Adrenal gland (tissue), 12 donors: ENCODE results near the gene COQ2. TPM values are rescaled to one million over a fixed set of nuclear protein-coding genes. Genes with fewer than 3 reads are reported as not detected.

Experiments
- DNase-seq, 7 donors: peaks; one replicate each; pipeline ENCODE4 v3.0.0-alpha.2; 2019 to 2020
- H3K27ac ChIP-seq, 5 donors: fragments of 200-600 bp; sonication (generic) in 4 of 5; 1 replicate in 3 of 5; 2 replicates in 2 of 5; pipeline versions ENCODE4 v1.5.1 to v1.8.0; 2016 to 2020; ENCODE audit warnings: mild to moderate bottlenecking in 1 of 5
- H3K27me3 ChIP-seq: fragments of 200-600 bp; 2 replicates; pipeline ENCODE4 v1.8.0; 2021
- H3K36me3 ChIP-seq, 2 donors: fragments of 200-600 bp; replicated peaks in 1 of 2; 1 replicate in 1 of 2; 2 replicates in 1 of 2; pipeline versions ENCODE4 v1.5.1 to v1.8.0; 2018 to 2022
- H3K4me1 ChIP-seq, 2 donors: fragments of 200-600 bp; replicated peaks in 1 of 2; 1 replicate in 1 of 2; 2 replicates in 1 of 2; pipeline versions ENCODE4 v1.5.1 to v1.8.0; 2018 to 2021
- H3K4me3 ChIP-seq, 4 donors: fragments of 200-600 bp; sonication (generic) in 3 of 4; one replicate each; pipeline ENCODE4 v1.5.1; 2016 to 2018
- H3K9me3 ChIP-seq, 3 donors: fragments of 200-600 bp; sonication (generic) in 1 of 3; replicated peaks in 1 of 3; 1 replicate in 2 of 3; 2 replicates in 1 of 3; pipeline versions ENCODE4 v1.5.1 to v1.8.0; 2016 to 2021
- POLR2A ChIP-seq, 2 donors: fragments of 450-650 bp; IDR thresholded peaks; one replicate each; pipeline ENCODE4 v1.6.1; 2017; ENCODE audit warnings: antibody characterized with exemption in 2 of 2, mild to moderate bottlenecking in 2 of 2, moderate library complexity in 1 of 2
- WGBS, 4 donors: extraction: QIAGEN DNeasy Blood & Tissue Kit in 2 of 4; methylation state at CpG; one replicate each; pipeline versions ENCODE4 v1.1.5 to v1.1.7; 2013 to 2017; 5-methylcytosine and 5-hydroxymethylcytosine counted together
- intact Hi-C, 2 donors: fragments of 100-400 bp; cut with DNase I; formaldehyde crosslinking; loops; one replicate each; pipeline versions ENCODE4 v1.14.1 to v1.15.0; 2022 to 2023
- polyA plus RNA-seq, 3 donors: library from polyadenylated mRNA; stranded (reverse); fragments of 200-250 nt in 2 of 3; fragments of 350-450 nt in 1 of 3; fragmentation: Illumina TruSeq in 1 of 3; extraction: RNeasy Lipid Tissue Mini Kit (QIAGEN cat#74804) in 1 of 3; gene quantifications; one replicate each; pipeline ENCODE4 v1.2.3, GENCODE V29; 2013 to 2014
- total RNA-seq, 9 donors: library from RNA; depleted of rRNA in 4 of 9; stranded (reverse); fragments of >200 nt in 4 of 9; fragments of 120-200 nt in 1 of 9; fragmentation: NEBNext Ultra II Directional in 1 of 9; extraction: Animal tissue kit (Norgen Biotek cat#: 25700) in 1 of 9; gene quantifications; one replicate each; pipeline versions ENCODE4 v1.1.0 to v1.2.4, GENCODE V29; 2013 to 2023
- TF ChIP-seq, protein P1 (sequence below), 6 experiments: fragments of 450-650 bp in 4 of 6; fragments of 200-600 bp in 2 of 6; sonication (generic) in 1 of 6; IDR thresholded peaks; 1 replicate in 5 of 6; 2 replicates in 1 of 6; pipeline versions ENCODE4 v1.5.1 to v1.8.0; 2016 to 2021; ENCODE audit warnings: antibody characterized with exemption in 6 of 6, mild to moderate bottlenecking in 2 of 6, moderate library complexity in 1 of 6
- donor health status: healthy with polysubstance abuse.
- donor health status: Bipolar disorder and iron deficiency.
- donor health status: DM: yes; HTN: yes; CAD: no.
- donor health status: DM: no; HTN: no; CAD: no.
- donor health status: DM: no; HTN: no; CAD: no.
- donor health status: DM: yes; HTN: yes; CAD: no.

COQ2 gene
- total and polyA plus RNA-seq, 12 donors: 10.5 to 73.9 (median 30.9) TPM

DNA sequence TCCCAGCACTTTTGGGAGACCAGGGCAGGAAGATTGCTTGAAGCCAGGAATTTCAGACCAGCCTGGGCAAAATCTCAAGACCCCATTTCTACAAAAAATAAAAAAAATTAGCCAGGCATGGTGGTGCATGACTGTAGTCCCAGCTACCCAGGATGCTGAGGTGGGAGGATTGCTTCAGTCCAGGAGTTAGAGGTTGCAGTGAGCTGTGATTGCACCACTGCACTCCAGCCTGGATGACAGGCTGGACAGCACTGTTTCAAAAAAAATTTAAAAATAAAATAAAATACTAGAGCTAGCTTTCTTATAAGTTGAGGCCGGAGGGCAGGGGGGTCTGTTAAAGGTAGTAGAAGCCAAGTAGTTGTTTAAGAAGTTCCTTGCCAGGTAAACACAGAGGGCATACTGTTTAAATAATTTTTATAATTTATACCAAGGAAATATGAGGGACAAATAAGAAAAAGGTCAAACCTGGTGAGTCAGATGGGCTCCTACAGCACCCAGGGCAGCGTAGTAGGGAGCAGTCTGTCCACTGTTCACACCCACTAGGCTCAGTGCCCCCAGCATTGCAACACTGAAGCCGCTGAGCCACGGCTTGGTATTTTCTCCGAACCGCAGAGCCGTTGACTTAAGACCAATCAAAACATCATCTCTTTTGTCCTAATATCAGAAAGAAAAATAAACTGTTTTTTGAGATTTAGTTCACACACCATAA lies 17.3 kb downstream of the COQ2 start:
- intact Hi-C loops: no loop called here
- peaks cover 0 to 5% (median 0%) of the 10 kb centered on the region in 3 donors for H3K9me3 ChIP-seq
- peaks cover 0 to 40% of the 10 kb centered on the region in 2 donors for H3K36me3 ChIP-seq
- H3K27ac ChIP-seq: no peak overlapping the region
- no peak for TF ChIP-seq POLR2A (IDR thresholded peaks at IDR 0.05)
- TF ChIP-seq, protein P1, sequence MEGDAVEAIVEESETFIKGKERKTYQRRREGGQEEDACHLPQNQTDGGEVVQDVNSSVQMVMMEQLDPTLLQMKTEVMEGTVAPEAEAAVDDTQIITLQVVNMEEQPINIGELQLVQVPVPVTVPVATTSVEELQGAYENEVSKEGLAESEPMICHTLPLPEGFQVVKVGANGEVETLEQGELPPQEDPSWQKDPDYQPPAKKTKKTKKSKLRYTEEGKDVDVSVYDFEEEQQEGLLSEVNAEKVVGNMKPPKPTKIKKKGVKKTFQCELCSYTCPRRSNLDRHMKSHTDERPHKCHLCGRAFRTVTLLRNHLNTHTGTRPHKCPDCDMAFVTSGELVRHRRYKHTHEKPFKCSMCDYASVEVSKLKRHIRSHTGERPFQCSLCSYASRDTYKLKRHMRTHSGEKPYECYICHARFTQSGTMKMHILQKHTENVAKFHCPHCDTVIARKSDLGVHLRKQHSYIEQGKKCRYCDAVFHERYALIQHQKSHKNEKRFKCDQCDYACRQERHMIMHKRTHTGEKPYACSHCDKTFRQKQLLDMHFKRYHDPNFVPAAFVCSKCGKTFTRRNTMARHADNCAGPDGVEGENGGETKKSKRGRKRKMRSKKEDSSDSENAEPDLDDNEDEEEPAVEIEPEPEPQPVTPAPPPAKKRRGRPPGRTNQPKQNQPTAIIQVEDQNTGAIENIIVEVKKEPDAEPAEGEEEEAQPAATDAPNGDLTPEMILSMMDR (IDR thresholded peaks at IDR 0.05): no peak
- H3K4me1 ChIP-seq: peaks cover 9 to 11% of the 10 kb centered on the region in 2 donors
- DNase-seq: peak in 5 of 7 donors; percentile 46 to 64 (median 63)
- H3K4me3 ChIP-seq: no peak overlapping the region
- H3K27me3 ChIP-seq: no peaks in the 10 kb centered on the region
- WGBS, 4 donors: 47 to 58% (median 52%) methylated on average over 7 of the region's 7 CpGs

DNA sequence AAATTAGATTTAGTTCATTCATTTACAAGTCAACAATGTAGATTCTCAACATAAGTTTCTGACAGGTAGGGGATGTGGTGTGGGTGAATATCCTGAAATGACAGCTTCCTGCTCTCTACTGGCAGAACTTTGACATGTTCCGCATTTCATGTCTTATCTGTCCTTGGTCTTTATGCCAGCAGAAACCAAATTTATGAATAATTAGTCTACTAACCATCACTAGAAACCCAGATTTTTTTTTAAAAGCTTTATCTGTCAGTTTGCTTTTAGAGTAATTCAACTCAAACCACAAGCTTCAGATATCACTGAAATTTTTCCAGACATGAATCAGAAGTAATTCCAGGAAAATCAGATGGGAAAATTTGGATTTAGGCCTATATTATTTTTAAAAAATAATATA lies 17.9 kb downstream of the COQ2 start:
- H3K4me3 ChIP-seq: no peak overlapping the region
- intact Hi-C loops: no loop called here
- H3K4me1 ChIP-seq: peaks cover 9 to 11% of the 10 kb centered on the region in 2 donors
- 33 to 50% (median 40%) methylated on average over 1 of the region's 1 CpG for WGBS, 4 donors
- peaks cover 0 to 5% (median 0%) of the 10 kb centered on the region in 3 donors for H3K9me3 ChIP-seq
- H3K36me3 ChIP-seq: peaks cover 0 to 34% of the 10 kb centered on the region in 2 donors
- TF ChIP-seq POLR2A (IDR thresholded peaks at IDR 0.05): no peak
- TF ChIP-seq, protein P1 (IDR thresholded peaks at IDR 0.05): no peak
- H3K27ac ChIP-seq: no peak overlapping the region
- no peak for DNase-seq
- H3K27me3 ChIP-seq: no peaks in the 10 kb centered on the region

DNA sequence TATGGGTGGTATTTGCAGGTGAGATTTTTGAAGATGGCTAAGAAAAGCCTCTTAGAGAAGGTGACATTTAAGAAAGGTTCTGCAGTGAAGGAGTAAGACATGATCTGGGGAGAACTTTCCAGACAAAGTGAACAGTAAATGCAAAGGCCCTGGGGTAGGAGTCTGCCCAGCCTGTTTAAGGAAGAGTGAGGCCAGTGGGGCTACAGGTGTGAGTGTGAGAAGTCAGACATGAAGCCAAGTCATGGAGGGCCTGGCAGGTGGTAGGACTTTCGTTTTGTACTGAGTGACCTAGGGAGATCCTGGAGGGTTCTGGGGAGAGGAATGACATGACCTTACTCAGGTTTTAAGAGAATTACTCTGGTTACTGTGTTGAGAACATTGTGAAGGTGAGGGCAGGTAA lies 21.5 kb downstream of the COQ2 start:
- peaks cover 0 to 8% of the 10 kb centered on the region in 2 donors for H3K36me3 ChIP-seq
- 83 to 92% (median 91%) methylated on average over 1 of the region's 1 CpG for WGBS, 4 donors
- peaks cover 9 to 17% of the 10 kb centered on the region in 2 donors for H3K4me1 ChIP-seq
- no peaks in the 10 kb centered on the region for H3K9me3 ChIP-seq
- no peak overlapping the region for H3K27ac ChIP-seq
- intact Hi-C loops: no loop called here
- no peak for TF ChIP-seq POLR2A (IDR thresholded peaks at IDR 0.05)
- TF ChIP-seq, protein P1 (IDR thresholded peaks at IDR 0.05): no peak
- H3K27me3 ChIP-seq: no peaks in the 10 kb centered on the region
- no peak for DNase-seq
- no peak overlapping the region for H3K4me3 ChIP-seq

DNA sequence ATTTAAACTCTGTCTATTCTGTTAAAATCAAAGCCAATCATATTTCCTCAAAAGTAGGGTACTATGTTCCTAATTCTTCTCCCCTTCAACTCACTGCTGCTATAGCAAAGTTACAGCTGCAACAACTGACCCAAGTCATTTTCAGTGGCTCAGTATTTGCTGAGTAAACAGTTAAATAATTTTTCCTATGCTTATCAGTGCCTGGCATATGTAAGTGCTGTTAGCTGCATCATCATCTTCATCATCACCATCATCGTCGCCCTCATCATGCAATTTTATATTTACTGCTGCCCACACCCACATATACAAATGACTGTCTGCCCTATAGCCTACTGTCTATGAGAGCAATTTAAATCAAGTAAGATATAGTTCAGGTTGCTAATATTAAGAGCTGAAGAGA lies 21.9 kb downstream of the COQ2 start:
- no peaks in the 10 kb centered on the region for H3K9me3 ChIP-seq
- H3K36me3 ChIP-seq: peaks cover 0 to 8% of the 10 kb centered on the region in 2 donors
- no peaks in the 10 kb centered on the region for H3K27me3 ChIP-seq
- no peak overlapping the region for H3K4me3 ChIP-seq
- WGBS, 4 donors: 92 to 98% (median 96%) methylated on average over 2 of the region's 2 CpGs
- no peak for DNase-seq
- peaks cover 8 to 14% of the 10 kb centered on the region in 2 donors for H3K4me1 ChIP-seq
- TF ChIP-seq, protein P1 (IDR thresholded peaks at IDR 0.05): no peak
- TF ChIP-seq POLR2A (IDR thresholded peaks at IDR 0.05): no peak
- intact Hi-C loops: no loop called here
- H3K27ac ChIP-seq: no peak overlapping the region
